ENCODE results near the gene SYNM.

Gene SYNM

DNA sequence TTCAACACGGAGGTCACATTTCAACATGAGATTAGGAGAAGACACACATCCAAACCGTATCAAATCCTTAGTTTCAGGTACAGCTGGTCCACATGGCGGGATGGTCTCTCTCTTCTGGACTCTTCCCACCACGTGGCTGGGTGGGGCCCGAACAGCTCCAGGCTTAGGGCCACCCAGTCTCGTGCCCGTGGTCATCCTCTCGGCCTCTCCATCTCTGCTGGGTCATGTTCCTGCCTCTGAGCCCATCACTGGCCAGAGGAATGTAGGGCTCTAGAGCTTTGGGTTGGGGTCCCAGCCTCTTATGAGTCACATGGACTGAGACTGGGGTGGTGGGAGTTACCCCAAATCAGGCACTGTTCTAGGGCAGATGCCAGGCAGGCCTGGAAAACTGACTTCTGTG is 12.2 kb downstream of the SYNM start:
- intact Hi-C loops (cut with DNase I) = no loop called here
- DNase-seq = peak in 4 of 42 donors; percentile 1 to 9 (median 4)

DNA sequence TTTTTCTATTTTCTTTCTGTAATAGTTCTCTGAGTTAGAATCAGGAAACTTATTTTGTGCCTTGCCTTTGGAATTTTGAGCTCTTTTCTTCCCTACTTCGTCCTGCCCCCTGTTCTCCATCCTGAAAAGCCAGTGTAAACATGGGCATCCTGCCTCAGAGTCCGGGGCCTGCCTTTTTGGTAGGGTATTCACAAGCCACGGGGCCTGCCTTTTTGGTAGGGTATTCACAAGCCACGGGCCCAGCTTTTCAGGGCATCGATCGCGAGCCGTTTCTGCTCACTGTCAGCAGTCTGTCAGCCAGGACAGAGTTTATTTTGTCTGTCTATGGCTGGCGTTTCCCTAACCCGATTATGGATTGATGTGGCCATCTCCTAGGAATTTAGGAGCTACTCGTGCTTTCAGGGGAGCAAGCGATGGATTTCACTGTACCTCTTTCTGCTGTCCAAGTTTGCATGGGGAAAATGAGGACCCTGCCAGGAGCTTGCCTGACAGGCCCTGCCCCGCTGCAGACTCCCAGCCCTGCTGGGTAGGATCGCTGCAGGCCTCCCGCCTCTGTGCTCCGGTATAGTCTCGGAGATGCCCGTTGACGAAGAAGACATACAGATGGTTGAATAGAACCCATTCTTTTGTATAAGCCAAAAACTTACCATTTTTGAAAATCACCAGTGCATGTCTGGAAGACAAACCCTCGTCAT is 12.8 kb downstream of the SYNM start:
- intact Hi-C loops (cut with DNase I) = no loop called here
- peak in 4 of 42 donors; percentile 5 to 29 (median 7) for DNase-seq

DNA sequence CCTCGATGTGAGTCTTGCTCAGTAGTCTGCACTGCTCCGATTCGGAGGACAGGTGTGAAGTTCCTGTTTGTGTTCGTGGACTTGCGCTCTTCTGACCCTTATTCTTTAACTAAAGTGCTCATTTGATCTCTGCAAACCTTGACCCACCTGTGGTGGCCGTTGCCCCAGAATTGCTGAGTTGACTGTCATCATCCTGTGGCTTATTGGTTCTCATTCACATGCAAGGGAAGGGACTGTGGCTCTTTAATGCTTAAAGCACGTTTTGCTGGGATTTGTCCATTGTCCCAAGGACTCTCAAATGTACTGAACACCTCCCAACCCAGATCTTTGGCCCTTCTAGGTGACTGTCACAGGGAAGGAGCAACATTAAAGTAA is 13.4 kb downstream of the SYNM start:
- intact Hi-C loops (cut with DNase I) = no loop called here
- DNase-seq = peak in 1 of 42 donors; percentile 5

DNA sequence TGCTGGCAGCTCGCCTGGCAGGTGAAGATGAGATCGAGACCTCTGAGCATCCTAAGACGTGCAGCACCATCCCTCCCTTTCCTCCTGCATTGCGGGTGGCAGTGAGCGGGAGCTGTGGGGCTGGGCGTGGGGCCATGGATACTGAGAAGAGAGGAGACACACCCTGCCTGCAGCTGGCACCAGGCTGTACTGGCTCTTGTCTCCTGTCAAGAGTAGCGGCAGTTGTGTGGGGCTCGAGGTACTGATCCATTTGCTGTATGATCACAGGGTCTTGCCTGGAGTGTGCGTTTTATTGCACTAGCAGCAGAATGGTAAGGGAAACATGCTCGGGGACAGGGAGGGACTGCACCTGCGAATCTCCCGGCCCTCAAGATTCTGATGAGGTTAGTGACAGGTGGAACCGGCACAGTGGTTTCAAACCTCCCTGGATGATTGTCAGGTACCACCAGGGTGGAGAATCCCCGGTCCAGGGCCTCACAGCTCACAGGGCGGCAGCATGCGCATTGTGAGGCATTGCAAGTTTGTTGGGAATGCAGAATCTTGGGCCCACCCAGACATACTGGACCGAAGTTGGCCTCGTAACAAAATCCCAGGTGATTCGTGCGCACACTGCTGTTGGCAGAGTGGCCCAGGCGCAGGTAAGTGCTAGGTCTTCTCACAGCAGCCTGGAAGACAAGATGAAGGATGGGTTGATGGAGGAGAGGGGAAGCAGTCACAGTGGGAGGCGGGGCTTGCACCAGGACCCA is 14.1 kb downstream of the SYNM start:
- peak in 7 of 42 donors; percentile 6 to 30 (median 8) for DNase-seq
- intact Hi-C loops (cut with DNase I) = no loop called here

DNA sequence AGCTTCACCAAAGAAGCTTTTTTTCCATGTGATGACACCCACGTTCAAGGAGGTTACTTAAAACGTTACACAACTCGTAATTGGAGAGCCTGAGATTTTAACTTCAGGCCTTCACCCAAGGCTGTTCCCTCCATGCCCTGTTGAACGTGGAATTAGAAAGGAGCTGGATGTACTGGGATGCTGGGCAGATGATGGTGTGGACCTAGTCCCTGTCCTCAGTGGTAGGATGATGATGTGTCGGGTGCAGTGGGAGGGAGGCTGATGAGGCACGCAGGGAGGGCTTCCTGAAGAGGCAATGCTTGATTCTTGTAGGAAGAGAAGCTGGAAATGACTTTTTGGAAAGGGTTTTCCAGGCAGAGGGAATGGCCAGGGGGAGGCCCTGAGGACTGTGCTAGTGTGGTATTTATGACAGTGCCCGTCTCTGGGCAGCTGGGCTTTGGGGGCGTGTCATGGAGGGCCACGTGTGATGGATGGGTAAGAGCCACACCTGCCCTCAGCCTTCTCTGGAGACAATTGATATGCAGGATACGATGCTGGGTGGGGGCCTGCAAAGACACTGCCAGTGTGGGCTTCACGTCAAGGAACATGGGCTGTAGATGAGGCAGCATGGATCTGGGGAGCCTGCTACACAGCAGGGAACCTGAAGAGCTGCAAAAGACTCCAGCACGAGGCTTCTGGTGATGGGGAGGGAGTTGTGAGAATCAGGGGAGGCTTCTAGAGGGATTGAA is 15.3 kb downstream of the SYNM start:
- DNase-seq = peak in 7 of 42 donors; percentile 7 to 30 (median 23)
- intact Hi-C loops (cut with DNase I) = no loop called here

DNA sequence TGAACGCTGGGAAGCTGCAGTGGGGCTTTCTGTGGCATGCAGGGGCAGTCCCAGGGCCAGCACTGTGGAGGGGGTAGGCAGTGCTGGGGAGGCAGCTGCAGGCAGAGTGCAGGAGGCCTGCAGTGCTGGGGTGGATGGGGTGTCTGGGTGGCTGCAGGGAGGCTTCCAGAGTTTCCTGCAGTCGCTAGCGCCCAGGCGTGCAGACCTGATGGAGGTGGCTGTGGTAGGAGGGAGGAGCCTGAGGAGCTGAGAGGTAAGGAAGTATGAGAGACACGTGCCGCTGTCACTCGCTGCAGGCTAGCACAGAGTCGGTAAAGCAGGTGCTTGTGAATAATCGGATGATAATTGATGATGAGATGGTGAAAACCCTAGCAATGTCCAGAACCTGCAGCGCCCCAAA is 16.3 kb downstream of the SYNM start:
- intact Hi-C loops (cut with DNase I) = no loop called here
- peak in 8 of 42 donors; percentile 1 to 39 (median 13) for DNase-seq

DNA sequence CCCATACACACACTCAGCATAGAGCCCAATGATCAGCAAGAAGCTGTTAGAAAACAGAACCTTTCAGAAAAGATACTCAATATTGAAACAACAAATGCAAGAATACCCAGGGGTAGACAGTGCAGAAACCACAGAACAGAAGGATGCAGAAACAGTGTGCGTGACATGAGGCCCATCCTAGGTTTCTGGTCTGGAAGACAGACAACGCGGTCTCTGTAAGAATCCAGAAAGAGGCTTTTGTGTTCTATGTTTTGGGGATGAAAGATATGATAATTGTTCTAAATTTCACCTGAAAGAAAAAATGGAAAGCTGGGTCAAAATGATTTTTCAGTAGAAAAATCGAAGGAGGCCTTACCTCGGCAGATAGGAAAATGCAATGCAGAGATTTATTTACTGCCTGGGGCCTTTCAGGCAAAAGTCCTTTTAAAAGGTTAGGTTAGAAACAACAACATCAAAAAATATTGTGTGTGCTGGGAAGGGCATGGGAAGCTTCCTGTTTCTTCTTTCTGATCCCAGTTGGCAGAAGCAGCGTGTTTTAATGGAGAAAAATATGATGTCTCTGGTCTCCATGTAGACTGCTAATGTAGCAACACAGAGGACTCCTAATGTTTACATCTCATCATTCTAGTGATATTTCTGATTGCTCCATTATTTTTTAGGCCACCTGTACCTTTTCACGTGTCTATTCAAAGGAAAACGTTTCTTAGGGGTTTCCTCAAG is 17.0 kb downstream of the SYNM start:
- intact Hi-C loops (cut with DNase I) = no loop called here
- DNase-seq = peak in 4 of 42 donors; percentile 6 to 28 (median 14)

DNA sequence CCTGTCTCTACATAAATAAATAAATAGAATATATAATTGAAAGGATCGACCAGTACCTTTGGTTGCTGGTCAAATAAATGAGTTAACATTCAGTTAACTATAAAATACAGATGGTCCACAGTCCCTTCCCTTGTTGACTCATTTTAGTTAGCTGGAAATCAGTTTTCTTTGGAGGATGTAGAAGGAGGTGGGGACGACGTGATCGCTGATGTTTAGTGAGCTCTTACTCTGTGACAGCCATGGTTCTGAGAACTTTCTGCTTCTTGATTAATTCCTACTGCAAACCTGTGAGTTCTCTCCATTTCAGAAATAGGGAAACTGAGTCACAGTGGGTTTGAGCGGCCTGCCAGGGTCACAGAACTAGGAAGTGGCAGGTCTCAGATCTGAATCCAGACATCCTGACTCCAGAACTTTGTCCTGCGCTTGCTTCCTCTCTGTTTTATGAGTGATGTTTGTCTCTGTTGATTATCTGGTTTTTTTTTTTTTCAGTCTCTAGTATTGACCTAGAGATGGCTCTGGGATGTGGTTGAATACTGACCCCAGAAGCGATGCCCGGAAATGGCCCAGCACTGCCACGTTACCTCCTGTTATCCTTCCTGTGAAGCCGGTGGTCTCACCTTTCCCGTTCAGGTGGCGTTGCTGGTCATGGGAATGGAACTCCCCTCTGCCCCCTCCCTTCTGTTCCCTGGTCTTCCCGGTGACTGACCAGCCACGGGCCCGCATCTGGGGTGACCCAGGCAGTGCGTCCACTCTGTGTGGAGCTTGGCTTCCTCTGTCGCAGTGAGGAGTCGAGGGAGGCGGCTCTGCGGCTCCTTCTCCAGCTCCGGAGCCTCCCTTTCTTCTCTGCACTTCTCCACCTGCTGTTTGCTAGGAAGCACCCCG is 18.2 kb downstream of the SYNM start:
- intact Hi-C loops (cut with DNase I) = no loop called here
- DNase-seq = peak in 5 of 42 donors; percentile 3 to 32 (median 6)

DNA sequence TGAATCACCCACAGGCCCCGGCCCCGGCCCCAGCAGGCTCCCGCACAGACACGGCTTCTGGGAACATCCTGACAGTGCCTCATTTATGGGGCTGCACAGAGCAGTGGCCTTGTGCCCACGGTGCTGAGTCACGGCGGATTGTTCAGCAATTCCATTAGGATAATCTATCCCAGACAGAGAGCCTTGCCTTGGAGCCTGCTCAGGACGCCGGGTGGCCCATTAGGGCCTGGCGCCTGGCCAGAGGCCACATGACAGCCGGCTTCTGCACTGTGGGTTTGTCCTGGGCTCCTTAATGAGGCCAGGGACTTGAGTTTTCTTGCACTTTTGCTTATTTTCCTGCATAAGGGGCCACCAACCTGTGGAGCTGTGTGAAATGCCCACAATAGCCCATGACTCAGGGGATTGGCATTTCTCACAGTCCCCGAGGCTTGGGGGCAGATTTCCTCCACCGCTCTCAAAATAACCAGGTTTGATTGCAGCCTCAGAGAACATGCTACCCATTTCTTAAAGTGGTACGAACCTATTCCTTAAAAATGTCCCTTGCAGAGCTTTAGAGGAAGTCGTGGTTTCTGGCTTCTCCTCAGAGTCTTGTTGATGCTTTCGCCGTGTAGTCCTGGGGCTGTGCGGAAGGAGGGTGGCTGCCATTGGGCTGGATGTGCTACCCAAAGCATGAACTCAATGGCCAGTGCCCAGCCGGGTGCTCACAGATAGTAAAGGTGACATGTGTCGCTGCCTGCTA is 19.0 kb downstream of the SYNM start:
- intact Hi-C loops (cut with DNase I) = no loop called here
- DNase-seq = peak; percentile 59 to 97 (median 83)

DNA sequence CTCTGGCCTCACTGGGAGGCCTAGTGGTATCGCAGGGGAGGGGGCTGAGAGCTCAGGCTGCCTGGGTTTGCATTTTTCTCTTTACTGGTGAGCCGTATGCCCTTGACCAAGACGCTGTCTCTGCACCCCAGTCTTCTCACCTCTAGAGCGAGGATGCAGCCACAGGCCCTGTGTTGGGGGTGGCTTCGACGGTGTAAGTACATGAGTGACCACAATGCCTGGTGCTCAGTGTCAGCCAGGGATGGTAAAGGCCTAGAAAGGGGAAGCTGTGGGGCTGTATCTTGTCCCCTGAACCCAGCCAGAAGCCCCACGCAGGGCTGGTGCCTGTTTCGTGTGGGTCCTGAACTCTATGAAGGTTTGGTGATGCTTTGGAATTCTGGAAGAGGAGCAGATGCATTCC is 19.8 kb downstream of the SYNM start:
- DNase-seq = peak in 3 of 42 donors; percentile 6 to 32 (median 23)

DNA sequence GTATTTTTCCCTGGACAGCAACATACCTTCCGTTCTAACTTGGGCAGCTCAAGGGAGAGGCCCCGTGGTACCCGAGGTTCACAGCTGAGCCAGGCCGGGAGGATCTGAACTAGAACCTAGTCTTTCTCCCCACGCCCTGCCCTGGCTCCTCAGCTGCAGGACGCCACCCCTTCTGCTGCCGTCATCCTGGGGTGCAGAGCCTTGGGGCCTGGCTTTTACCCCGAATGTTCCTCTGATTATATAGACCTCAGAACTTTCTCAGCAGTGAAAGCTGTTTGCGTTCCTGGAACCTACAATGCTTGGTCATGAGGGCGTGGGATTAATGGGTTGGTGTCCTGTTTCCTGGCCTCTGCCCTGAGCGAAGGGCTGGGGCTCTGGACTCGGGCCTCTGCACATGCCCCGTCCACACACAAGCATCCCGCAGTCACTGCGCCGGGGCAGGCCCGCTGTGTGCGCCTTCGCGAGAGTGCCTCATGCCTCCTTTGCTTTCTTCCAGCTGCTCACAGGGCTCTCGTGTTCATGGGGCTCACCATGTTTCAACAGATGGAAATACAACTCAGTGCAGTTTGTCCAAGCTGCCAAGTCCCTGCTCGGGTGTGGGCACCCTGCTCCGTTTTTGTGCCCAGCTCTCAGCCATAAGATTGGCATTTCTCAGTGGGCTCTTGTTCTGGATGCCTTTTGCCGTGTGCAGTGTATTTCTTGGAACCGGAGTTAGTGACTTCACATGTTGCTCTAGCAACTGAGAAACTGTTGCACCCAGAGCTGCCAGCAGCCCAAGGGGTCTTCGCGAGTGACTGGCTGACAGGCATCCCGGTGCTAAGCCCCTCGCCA is 20.4 kb downstream of the SYNM start:
- peak in 3 of 42 donors; percentile 8 to 44 (median 26) for DNase-seq
- intact Hi-C loops (cut with DNase I) = no loop called here

More for the DNA sequence above, 19.8 kb downstream of the SYNM start:
- intact Hi-C loops (cut with DNase I) = no loop called here

DNA sequence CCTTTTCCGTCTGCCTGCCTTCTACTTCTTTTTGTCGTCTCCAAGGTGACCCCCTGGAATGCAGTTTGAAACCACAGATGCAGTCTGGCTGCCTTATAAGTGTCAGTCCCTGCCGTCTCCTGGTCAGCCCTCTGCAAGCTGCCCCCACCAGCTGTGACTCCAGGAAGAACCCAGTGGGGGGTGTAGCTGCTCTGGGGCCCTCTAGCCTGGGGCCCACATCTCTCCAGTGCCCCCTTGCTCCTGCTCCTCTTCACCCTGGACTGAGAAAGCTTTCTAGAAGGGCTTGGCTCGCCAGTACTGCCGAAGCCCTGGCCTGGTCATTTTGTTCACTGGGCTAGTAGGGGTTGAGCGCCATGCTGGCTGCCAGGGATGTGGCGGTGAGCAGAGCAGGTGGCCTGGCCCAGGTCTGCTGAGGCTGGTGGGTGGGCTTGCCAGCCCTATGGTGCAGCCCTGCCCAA is 21.3 kb downstream of the SYNM start:
- intact Hi-C loops (cut with DNase I) = no loop called here
- DNase-seq = peak in 4 of 42 donors; percentile 7 to 34 (median 8)

DNA sequence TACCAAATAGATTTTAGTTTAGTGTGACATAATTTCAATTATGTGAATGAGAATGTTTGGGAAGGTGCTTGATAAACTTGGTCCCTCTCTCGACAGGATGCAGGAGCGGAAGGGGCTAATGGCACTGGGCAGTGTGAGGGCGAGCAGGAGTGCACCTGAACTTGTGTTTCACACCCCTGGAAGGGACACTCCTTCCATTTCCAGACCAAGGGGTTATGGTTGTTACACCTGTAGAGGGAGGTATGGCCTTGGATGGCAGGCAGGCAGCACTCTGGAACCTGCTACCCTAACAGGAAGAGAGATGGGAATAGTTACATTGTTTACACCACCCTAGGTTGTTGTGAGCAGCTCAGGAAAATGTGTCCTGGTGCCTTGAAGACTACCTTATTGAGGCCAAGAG is 22.1 kb downstream of the SYNM start:
- intact Hi-C loops (cut with DNase I) = no loop called here
- peak in 3 of 42 donors; percentile 6 to 18 (median 7) for DNase-seq

DNA sequence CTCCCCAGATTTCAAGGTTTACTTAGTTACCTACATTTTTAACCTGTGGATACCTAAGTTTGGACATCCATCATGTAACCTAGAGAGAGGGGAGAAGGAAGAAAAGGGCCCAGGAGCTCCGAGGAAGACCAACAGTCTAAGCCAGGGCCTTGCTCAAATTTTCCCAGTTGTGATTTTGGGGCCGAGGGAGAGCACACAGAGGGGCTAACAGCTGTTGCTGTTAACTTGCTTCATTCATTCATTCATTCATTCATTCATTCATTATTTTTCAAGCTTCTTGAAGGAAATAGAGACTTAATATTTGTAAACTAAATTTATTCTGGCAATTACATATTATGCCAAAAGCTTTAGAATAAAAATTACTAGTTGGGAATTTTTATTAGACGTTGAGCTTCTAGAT is 22.9 kb downstream of the SYNM start:
- no peak for DNase-seq
- intact Hi-C loops (cut with DNase I) = no loop called here

DNA sequence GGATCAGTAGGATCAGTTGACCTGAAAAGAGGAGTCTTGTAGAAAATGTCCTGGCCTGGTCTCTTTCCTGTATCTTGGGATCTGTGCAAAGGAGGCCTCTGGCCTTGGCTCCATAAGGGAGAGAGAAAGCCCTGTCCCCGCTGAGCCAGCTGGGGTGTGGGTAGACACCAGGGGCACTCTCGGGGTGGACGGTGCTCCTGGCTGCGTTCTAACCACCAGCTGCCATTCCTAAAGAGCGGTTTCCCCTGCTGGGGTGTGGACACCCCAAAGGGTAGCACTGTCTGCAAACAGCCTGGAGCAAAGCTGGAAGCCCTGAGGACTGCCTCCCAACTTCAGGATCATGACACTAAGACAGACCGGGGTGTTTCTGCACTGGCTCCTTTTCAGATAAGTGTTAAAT is 23.5 kb downstream of the SYNM start:
- intact Hi-C loops (cut with DNase I) = no loop called here
- no peak for DNase-seq

DNA sequence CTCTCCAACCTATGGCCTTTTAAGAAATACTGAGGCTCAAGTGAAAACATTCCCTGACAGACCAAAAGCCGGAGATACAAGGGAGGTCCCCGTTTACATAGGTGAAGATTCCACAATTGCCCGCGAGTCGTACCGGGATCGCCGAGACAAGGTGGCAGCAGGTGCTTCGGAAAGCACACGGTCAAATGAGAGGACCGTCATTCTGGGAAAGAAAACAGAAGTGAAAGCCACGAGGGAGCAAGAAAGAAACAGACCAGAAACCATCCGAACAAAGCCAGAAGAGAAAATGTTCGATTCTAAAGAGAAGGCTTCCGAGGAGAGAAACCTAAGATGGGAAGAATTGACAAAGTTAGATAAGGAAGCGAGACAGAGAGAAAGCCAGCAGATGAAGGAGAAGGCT is 24.8 kb downstream of the SYNM start:
- DNase-seq = no peak
- intact Hi-C loops (cut with DNase I) = no loop called here

DNA sequence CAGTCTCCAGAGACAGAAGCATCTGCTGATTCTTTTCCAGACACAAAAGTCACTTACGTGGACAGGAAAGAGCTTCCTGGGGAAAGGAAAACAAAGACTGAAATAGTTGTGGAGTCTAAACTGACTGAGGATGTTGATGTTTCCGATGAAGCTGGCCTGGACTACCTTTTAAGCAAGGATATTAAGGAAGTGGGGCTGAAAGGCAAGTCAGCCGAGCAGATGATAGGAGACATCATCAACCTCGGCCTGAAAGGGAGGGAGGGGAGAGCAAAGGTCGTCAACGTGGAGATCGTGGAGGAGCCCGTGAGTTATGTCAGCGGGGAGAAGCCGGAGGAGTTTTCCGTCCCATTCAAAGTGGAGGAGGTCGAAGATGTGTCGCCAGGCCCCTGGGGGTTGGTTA is 25.4 kb downstream of the SYNM start:
- DNase-seq = peak in 3 of 42 donors; percentile 10 to 21 (median 10)
- intact Hi-C loops (cut with DNase I) = no loop called here
